DMS 273 (cell line): ENCODE measurements around the gene RGL3.
A peak's percentile ranks its signal among the peaks of the same experiment; 100 is the strongest.
"Not testable (repeated sequence)": the region's sequence is repeated elsewhere in the genome, so short reads cannot be mapped to it uniquely, and the experiment has no call there.

ENCODE experiments used
- DNase-seq: peaks from one replicate; lab custom pipeline; 2025; ENCODE audit not compliant: unreplicated experiment; lab: John Stamatoyannopoulos, UW

The RGL3 gene

GRCh38 chr19:11450570-11451326 is 31.6 kb upstream of the RGL3 start:
- no peak for DNase-seq

GRCh38 chr19:11448923-11449554 is 29.9 kb upstream of the RGL3 start:
- DNase-seq: no peak

GRCh38 chr19:11448410-11448809 is 29.3 kb upstream of the RGL3 start:
- no peak for DNase-seq

- no peak for DNase-seq
These were observed 28.5 kb upstream of the RGL3 start for GRCh38 chr19:11447347-11448262.

GRCh38 chr19:11446652-11447301 is 27.7 kb upstream of the RGL3 start:
- peak; percentile 80 for DNase-seq

GRCh38 chr19:11446271-11446651 is 27.1 kb upstream of the RGL3 start:
- no peak for DNase-seq

GRCh38 chr19:11445141-11445540 is 26.0 kb upstream of the RGL3 start:
- DNase-seq: no peak

GRCh38 chr19:11444059-11444458 is 24.9 kb upstream of the RGL3 start:
- no peak for DNase-seq

- DNase-seq: no peak
These were observed 18.8 kb upstream of the RGL3 start for GRCh38 chr19:11437955-11438354.

GRCh38 chr19:11435833-11436313 is 16.8 kb upstream of the RGL3 start:
- peak; percentile 73 for DNase-seq

- peak; percentile 100 for DNase-seq
These were observed 16.1 kb upstream of the RGL3 start, which contains the start of the genes ODAD3 and PRKCSH for GRCh38 chr19:11435057-11435832. TSS of gene ODAD3 (minus strand) at chr19:11435121. CDS start at chr19:11435016, 105 bp downstream. TSS of gene PRKCSH (plus strand) at chr19:11435635. CDS start at chr19:11436118, 483 bp downstream.

- no peak for DNase-seq
These were observed 15.6 kb upstream of the RGL3 start for GRCh38 chr19:11434703-11435056.

- DNase-seq: not testable (repeated sequence)
These were observed 14.4 kb upstream of the RGL3 start for GRCh38 chr19:11433526-11433925.

GRCh38 chr19:11426656-11427055 is 7.5 kb upstream of the RGL3 start:
- DNase-seq: no peak

GRCh38 chr19:11425719-11426457 is 6.8 kb upstream of the RGL3 start:
- peak; percentile 28 for DNase-seq

GRCh38 chr19:11423791-11424181 is 4.7 kb upstream of the RGL3 start:
- peak; percentile 54 for DNase-seq

GRCh38 chr19:11423164-11423790 is 4.2 kb upstream of the RGL3 start:
- peak; percentile 54 for DNase-seq

GRCh38 chr19:11422163-11423065 is 3.3 kb upstream of the RGL3 start:
- DNase-seq: peak; percentile 61
